Skin epidermis (tissue), 12 donors: ENCODE measurements around the gene TMEM41B.
"Not testable (repeated sequence)": the region's sequence is repeated elsewhere in the genome, so short reads cannot be mapped to it uniquely, and the experiment has no call there.

Experiments used
- H3K27ac ChIP-seq, 21 experiments: fragments of 200-600 bp; sonication (generic) in 11 of 21; one replicate each; pipeline ENCODE4 v1.5.0; 2020; ENCODE audit warnings: mild to moderate bottlenecking in 3 of 21, inconsistent platforms in 2 of 21, moderate library complexity in 2 of 21
- H3K4me3 ChIP-seq, 7 experiments: fragments of 200-600 bp; sonication (generic) in 2 of 7; one replicate each; pipeline ENCODE4 v1.5.0; 2020; ENCODE audit warnings: inconsistent platforms in 2 of 7, mild to moderate bottlenecking in 2 of 7, moderate library complexity in 1 of 7

The TMEM41B gene

DNA sequence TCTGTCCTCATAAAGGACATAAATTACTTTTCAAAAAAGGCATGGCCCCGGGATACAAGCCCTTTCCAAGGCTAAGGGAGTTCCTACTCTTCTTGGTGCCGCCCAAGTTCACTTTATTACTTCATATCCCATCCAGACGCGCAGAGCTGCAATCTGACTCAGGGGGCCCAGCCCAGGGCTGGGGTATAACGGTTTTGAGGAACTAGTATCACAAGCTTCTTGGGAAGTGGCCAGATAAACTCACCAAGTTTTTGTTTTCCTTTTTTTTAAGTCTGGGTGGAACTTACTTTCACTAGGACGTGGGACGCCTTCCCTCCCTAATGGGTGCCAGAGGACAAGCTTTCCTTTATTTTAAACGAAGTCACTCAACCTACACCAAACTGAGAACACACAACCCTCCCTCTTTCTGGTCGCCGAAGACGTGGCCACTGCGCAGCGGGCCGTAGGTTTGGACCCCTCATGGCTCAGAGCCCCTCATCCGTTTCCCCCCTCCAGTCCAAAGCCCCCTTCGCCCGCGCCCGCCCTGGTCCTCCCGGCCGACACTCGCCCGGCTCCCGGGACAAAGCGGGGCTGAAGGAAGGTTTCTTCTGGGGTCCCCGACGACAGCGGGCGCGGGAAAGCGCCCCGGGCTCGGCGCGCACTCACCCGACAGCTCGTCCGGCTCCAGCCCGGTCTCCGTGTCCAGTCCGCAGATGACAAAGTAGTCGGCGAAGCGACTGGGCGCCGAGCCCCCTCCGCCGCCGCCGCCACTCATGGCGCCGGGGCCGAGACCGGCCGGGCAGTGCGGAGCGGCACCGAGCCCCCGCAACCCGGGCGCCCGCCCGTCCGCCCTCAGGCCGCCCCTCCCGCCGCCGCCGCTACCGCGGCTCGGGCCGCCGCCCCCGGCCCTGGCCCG is 49.8 kb downstream of the TMEM41B start:
- Histone ChIP-seq H3K4me3 (peak overlapping the region; percentile 55 to 92 (median 80)), H3K27ac (peak overlapping the region; percentile 70 to 98 (median 90))

- Histone ChIP-seq H3K4me3 (peak overlapping the region; percentile 55 to 92 (median 80)), H3K27ac (peak overlapping the region in 20 of 21 experiments; percentile 70 to 98 (median 90))
Measured at GRCh38 chr11:9263840-9264315, 50.5 kb downstream of the TMEM41B start.

DNA sequence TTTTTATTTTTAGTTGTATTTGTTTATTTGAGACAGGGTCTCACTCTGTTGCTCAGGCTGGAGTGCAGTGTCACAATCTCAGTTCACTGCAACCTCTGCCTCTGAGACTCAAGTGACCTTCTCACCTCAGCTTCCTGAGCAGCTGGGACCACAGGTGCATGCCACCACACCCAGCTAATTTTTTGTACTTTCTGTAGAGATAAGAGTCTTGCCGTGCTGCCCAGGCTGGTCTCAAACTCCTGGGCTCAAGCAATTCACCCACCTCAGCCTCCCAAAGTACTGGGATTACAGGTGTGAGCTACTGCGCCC is 53.6 kb downstream of the TMEM41B start:
- not testable (repeated sequence) for H3K4me3 ChIP-seq, H3K27ac ChIP-seq

- H3K27ac ChIP-seq: peak overlapping the region in 1 of 21 experiments; percentile 26
- no peak overlapping the region for H3K4me3 ChIP-seq
Measured at GRCh38 chr11:9259981-9260837, 54.2 kb downstream of the TMEM41B start.

GRCh38 chr11:9258279-9258678 is 56.1 kb downstream of the TMEM41B start:
- H3K27ac ChIP-seq, H3K4me3 ChIP-seq: not testable (repeated sequence)

- Histone ChIP-seq H3K4me3 (no peak overlapping the region), H3K27ac (no peak overlapping the region)
Measured at GRCh38 chr11:9254416-9254815, 60.0 kb downstream of the TMEM41B start.

DNA sequence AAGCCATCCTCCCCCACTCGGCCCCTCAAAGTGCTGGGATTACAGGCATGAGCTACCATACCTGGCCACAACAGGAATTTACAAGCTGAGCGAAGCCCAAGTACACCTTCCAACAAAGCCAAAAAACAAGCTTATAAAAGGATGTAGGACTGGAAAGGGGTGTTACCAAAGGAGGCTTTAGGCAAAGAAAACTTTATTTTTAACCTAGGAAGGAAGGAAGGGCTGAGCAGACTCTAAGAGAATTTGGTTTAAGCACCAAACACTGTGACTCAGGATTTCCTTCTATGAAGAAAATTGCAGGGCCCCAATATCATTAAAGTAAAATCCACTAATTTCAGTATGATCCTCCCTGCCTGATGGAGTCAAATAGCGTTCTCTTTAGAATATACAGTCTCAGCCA is 61.3 kb downstream of the TMEM41B start:
- H3K27ac ChIP-seq: peak overlapping the region in 6 of 21 experiments; percentile 21 to 51 (median 32)

DNA sequence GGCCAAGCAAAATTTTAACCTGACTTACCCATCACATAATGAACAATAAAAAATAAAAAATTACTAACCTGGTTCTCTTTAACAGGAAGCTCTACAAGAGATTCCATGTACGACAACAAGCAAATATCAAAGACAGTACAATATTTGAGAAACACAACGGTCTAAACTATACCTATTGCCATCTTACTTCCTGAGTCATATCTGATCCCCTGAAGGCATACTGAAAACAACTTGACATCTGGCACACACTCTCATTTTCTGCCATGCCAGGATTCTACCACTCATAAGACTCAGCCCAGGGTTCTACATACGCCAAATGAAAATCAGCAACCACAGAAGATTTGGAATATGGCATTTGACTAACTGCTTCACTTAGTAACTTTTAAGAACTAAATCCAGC is 63.1 kb downstream of the TMEM41B start:
- H3K27ac ChIP-seq: no peak overlapping the region

More for the DNA sequence above, 61.3 kb downstream of the TMEM41B start:
- H3K4me3 ChIP-seq: no peak overlapping the region

GRCh38 chr11:9250139-9250582 is 64.2 kb downstream of the TMEM41B start:
- no peak overlapping the region for H3K4me3 ChIP-seq
- H3K27ac ChIP-seq: peak overlapping the region in 2 of 21 experiments; percentile 0 to 22

More for the DNA sequence above, 63.1 kb downstream of the TMEM41B start:
- no peak overlapping the region for H3K4me3 ChIP-seq

DNA sequence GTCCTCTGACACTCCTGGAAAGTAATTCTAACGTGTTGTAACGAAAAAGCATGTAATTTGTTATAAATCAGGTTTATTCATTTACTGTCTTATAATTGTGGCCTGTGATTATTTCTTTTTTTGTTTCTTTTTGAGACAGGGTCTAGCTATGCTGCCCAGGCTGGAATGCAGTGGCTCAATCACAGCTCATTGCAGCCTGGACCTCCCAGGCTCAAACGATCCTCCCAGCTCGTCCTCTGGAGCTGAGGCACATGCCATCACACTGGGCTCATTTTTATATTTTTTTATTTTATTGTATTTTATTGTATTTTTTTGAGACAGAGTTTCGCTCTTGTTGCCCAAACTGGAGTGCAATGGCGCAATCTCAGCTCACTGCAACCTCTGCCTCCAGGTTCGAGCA is 65.1 kb downstream of the TMEM41B start:
- Histone ChIP-seq H3K4me3 (no peak overlapping the region), H3K27ac (no peak overlapping the region)

DNA sequence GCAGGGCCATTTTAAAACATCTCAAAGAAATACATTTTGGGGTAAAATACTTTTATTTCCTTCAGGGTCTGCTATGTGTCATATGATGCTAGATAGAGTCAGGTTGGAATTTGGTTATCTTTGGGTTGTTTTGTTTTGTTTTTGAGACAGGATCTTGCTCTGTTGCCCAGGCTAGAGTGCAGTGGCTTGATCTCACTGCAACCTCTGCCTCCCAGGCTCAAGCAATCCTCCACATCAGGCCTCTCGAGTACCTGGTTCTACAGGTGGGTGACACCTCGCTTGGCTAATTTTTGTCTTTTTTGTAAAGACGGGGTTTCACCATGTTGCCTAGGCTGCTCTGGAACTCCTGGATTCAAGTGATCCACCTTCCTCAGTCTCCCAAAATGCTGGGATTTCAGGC is 66.5 kb downstream of the TMEM41B start:
- H3K4me3 ChIP-seq: no peak overlapping the region
- no peak overlapping the region for H3K27ac ChIP-seq

- H3K4me3 ChIP-seq: not testable (repeated sequence)
Measured at GRCh38 chr11:9236242-9236641, 78.2 kb downstream of the TMEM41B start.

GRCh38 chr11:9232482-9232881 is 81.9 kb downstream of the TMEM41B start:
- Histone ChIP-seq H3K4me3 (no peak overlapping the region), H3K27ac (peak overlapping the region in 4 of 21 experiments; percentile 14 to 74 (median 68))

More at GRCh38 chr11:9236242-9236641, 78.2 kb downstream of the TMEM41B start:
- H3K27ac ChIP-seq: not testable (repeated sequence)

- peak overlapping the region in 1 of 7 experiments; percentile 16 for H3K4me3 ChIP-seq
Measured at GRCh38 chr11:9231848-9232177, 82.6 kb downstream of the TMEM41B start.

More at GRCh38 chr11:9231848-9232177, 82.6 kb downstream of the TMEM41B start:
- H3K27ac ChIP-seq: peak overlapping the region in 12 of 21 experiments; percentile 11 to 74 (median 66)
